OCI-LY7 (cell line): Measurements from ENCODE around the gene DNALI1.

ENCODE experiments used
- EZH2phosphoT487 ChIP-seq: fragments of 200-600 bp; sonication (generic); IDR thresholded peaks from 2 replicates; pipeline ENCODE4 v1.6.1; 2018; ENCODE audit warnings: low read depth, borderline replicate concordance, mild to moderate bottlenecking, mixed run types, antibody characterized with exemption, low read length, moderate library complexity, mixed read lengths
- TF ChIP-seq, protein P1 (sequence below): fragments of 200-600 bp; sonication (generic); conservative IDR thresholded peaks from 2 replicates; pipeline ENCODE4 v1.5.1; 2014; ENCODE audit warnings: mild to moderate bottlenecking, antibody characterized with exemption, low read length, moderate library complexity, mixed read lengths

DNA sequence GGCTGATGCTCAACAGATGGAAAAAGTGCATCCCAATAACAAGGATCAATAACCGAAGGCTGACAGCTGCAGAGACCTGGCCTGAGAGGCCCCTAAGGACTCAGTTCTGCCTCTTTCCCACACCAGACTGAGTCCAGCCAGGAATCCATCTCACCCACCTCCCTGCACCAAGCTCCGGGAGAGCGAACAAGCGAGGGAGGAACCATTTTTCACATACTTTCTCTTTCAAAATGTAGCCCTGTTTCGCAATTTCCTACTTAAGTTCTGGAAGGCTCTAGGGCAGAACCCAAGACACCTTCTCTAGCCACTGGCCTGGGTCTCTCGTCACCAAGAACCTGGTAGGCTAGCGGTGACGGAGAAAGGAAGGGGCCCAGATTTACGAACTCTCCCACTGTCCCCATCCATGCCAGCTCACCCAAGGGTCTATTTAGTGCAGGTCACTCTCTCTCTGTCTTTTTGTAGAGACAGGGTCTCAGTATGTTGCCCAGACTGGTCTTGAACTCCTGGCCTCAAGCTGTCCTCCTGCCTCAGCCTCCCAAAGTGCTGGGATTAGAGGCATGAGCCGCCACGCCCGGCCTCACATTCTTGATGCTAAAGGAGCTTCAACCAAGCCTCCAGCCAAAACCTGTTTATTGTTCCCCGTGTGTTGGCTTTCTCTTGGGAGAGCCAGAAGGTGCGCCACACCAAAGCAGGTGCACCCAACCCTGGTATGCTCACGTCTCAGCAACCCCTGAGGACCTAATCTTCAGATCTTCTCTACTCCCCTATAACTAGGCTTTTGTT lies 49.9 kb downstream of the DNALI1 start:
- TF ChIP-seq, protein P1, sequence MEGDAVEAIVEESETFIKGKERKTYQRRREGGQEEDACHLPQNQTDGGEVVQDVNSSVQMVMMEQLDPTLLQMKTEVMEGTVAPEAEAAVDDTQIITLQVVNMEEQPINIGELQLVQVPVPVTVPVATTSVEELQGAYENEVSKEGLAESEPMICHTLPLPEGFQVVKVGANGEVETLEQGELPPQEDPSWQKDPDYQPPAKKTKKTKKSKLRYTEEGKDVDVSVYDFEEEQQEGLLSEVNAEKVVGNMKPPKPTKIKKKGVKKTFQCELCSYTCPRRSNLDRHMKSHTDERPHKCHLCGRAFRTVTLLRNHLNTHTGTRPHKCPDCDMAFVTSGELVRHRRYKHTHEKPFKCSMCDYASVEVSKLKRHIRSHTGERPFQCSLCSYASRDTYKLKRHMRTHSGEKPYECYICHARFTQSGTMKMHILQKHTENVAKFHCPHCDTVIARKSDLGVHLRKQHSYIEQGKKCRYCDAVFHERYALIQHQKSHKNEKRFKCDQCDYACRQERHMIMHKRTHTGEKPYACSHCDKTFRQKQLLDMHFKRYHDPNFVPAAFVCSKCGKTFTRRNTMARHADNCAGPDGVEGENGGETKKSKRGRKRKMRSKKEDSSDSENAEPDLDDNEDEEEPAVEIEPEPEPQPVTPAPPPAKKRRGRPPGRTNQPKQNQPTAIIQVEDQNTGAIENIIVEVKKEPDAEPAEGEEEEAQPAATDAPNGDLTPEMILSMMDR, result no peak
- TF ChIP-seq EZH2phosphoT487, result no peak
